ENCODE measurements around the gene PARD6G.

DNA sequence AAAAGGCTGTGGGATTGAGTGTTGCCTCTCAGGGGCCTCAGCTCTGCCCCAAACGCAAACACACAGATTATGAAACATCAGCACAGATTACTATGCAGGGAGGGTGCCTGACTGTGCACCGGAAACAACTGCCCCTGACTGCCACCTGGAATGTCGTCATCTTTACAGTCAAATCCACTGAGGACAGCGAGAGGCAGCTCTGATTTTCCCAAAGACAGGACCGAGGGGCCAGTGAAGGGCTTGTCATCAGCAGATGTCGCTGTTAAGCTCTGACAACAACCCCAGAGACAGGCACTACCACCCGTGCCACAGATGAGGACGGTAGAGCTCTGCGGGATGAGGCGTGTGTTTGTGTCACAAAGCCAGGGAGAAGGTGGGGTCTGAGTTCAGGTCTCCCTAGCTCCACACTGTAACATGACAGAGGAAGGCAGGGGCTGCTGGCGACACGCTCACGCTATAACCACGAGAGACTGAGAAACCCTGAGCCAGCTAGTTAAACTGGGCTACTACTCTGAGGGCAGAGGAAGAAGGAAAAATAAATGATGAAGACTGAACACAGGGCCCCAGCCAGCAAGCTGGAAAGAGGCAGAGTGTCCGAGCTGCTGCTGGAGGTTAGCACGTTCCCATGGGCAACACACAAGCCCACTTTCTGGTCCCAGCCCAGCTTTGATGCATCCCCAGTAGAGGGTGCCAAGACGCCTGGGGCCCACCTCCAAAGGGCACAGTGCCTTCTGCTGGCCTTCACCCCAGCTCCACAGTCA, 47.0 kb downstream of the PARD6G start:
- TF ChIP-seq, protein P1, sequence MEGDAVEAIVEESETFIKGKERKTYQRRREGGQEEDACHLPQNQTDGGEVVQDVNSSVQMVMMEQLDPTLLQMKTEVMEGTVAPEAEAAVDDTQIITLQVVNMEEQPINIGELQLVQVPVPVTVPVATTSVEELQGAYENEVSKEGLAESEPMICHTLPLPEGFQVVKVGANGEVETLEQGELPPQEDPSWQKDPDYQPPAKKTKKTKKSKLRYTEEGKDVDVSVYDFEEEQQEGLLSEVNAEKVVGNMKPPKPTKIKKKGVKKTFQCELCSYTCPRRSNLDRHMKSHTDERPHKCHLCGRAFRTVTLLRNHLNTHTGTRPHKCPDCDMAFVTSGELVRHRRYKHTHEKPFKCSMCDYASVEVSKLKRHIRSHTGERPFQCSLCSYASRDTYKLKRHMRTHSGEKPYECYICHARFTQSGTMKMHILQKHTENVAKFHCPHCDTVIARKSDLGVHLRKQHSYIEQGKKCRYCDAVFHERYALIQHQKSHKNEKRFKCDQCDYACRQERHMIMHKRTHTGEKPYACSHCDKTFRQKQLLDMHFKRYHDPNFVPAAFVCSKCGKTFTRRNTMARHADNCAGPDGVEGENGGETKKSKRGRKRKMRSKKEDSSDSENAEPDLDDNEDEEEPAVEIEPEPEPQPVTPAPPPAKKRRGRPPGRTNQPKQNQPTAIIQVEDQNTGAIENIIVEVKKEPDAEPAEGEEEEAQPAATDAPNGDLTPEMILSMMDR (IDR thresholded peaks at IDR 0.05; ENCODE audit: low read length), result peak; percentile 53
- no peak for TF ChIP-seq EZH2 (IDR thresholded peaks at IDR 0.05; ENCODE audit: borderline replicate concordance, low read length)

All from OCI-LY1 (cell line).